ENCODE measurements around the gene TRAF7.

TRAF7 gene

GRCh38 chr16:2174396-2175131, 19.0 kb downstream of the TRAF7 start:
- H3K4me1 ChIP-seq (ENCODE audit: control insufficient read depth, insufficient read depth, low read length): no peaks in the 10 kb centered on the region
- no peaks in the 10 kb centered on the region for H3K27me3 ChIP-seq (ENCODE audit: control insufficient read depth, insufficient read depth, low read length, poor library complexity, severe bottlenecking)
- WGBS, 2 experiments: 95 to 96% methylated on average over 21 of the region's 21 CpGs
- no peak overlapping the region for H3K27ac ChIP-seq (ENCODE audit: insufficient read depth, low read depth, low read length, poor library complexity, severe bottlenecking)
- H3K9me3 ChIP-seq (ENCODE audit: control insufficient read depth, low read length): no peaks in the 10 kb centered on the region
- H3K4me3 ChIP-seq (ENCODE audit: insufficient read depth, low read depth, low read length): no peak overlapping the region
- H3K36me3 ChIP-seq (ENCODE audit: control insufficient read depth, insufficient read depth, low read length): peaks cover 18% of the 10 kb centered on the region

GRCh38 chr16:2175454-2175853, 19.9 kb downstream of the TRAF7 start:
- Histone ChIP-seq H3K27me3 (ENCODE audit: control insufficient read depth, insufficient read depth, low read length, poor library complexity, severe bottlenecking) (no peaks in the 10 kb centered on the region), H3K9me3 (ENCODE audit: control insufficient read depth, low read length) (no peaks in the 10 kb centered on the region), H3K4me3 (ENCODE audit: insufficient read depth, low read depth, low read length) (no peak overlapping the region), H3K4me1 (ENCODE audit: control insufficient read depth, insufficient read depth, low read length) (no peaks in the 10 kb centered on the region), H3K27ac (ENCODE audit: insufficient read depth, low read depth, low read length, poor library complexity, severe bottlenecking) (no peak overlapping the region), H3K36me3 (ENCODE audit: control insufficient read depth, insufficient read depth, low read length) (peaks cover 18% of the 10 kb centered on the region)
- 94 to 96% methylated on average over 10 of the region's 10 CpGs for WGBS, 2 experiments

GRCh38 chr16:2176047-2176446, 20.5 kb downstream of the TRAF7 start:
- Histone ChIP-seq H3K4me3 (ENCODE audit: insufficient read depth, low read depth, low read length) (no peak overlapping the region), H3K9me3 (ENCODE audit: control insufficient read depth, low read length) (no peaks in the 10 kb centered on the region), H3K4me1 (ENCODE audit: control insufficient read depth, insufficient read depth, low read length) (peaks cover under 1% of the 10 kb centered on the region), H3K27me3 (ENCODE audit: control insufficient read depth, insufficient read depth, low read length, poor library complexity, severe bottlenecking) (no peaks in the 10 kb centered on the region), H3K36me3 (ENCODE audit: control insufficient read depth, insufficient read depth, low read length) (peaks cover 18% of the 10 kb centered on the region), H3K27ac (ENCODE audit: insufficient read depth, low read depth, low read length, poor library complexity, severe bottlenecking) (no peak overlapping the region)
- WGBS, 2 experiments: 97% methylated on average over 23 of the region's 23 CpGs

GRCh38 chr16:2177101-2177500, 21.5 kb downstream of the TRAF7 start:
- Histone ChIP-seq H3K27me3 (ENCODE audit: control insufficient read depth, insufficient read depth, low read length, poor library complexity, severe bottlenecking) (no peaks in the 10 kb centered on the region), H3K4me1 (ENCODE audit: control insufficient read depth, insufficient read depth, low read length) (peaks cover 5% of the 10 kb centered on the region), H3K4me3 (ENCODE audit: insufficient read depth, low read depth, low read length) (no peak overlapping the region), H3K9me3 (ENCODE audit: control insufficient read depth, low read length) (no peaks in the 10 kb centered on the region), H3K27ac (ENCODE audit: insufficient read depth, low read depth, low read length, poor library complexity, severe bottlenecking) (no peak overlapping the region), H3K36me3 (ENCODE audit: control insufficient read depth, insufficient read depth, low read length) (peaks cover 18% of the 10 kb centered on the region)
- WGBS, 2 experiments: 95% methylated on average over 18 of the region's 18 CpGs

- H3K36me3 ChIP-seq (ENCODE audit: control insufficient read depth, insufficient read depth, low read length): peaks cover 18% of the 10 kb centered on the region
- no peak overlapping the region for H3K27ac ChIP-seq (ENCODE audit: insufficient read depth, low read depth, low read length, poor library complexity, severe bottlenecking)
- no peak overlapping the region for H3K4me3 ChIP-seq (ENCODE audit: insufficient read depth, low read depth, low read length)
- H3K4me1 ChIP-seq (ENCODE audit: control insufficient read depth, insufficient read depth, low read length): peaks cover 5% of the 10 kb centered on the region
- 95 to 96% methylated on average over 20 of the region's 20 CpGs for WGBS, 2 experiments
- H3K27me3 ChIP-seq (ENCODE audit: control insufficient read depth, insufficient read depth, low read length, poor library complexity, severe bottlenecking): no peaks in the 10 kb centered on the region
- H3K9me3 ChIP-seq (ENCODE audit: control insufficient read depth, low read length): no peaks in the 10 kb centered on the region
Observed at GRCh38 chr16:2177561-2177960, 22.0 kb downstream of the TRAF7 start.

- Histone ChIP-seq H3K4me3 (ENCODE audit: insufficient read depth, low read depth, low read length) (no peak overlapping the region), H3K27me3 (ENCODE audit: control insufficient read depth, insufficient read depth, low read length, poor library complexity, severe bottlenecking) (no peaks in the 10 kb centered on the region), H3K27ac (ENCODE audit: insufficient read depth, low read depth, low read length, poor library complexity, severe bottlenecking) (no peak overlapping the region), H3K36me3 (ENCODE audit: control insufficient read depth, insufficient read depth, low read length) (peaks cover 18% of the 10 kb centered on the region), H3K9me3 (ENCODE audit: control insufficient read depth, low read length) (no peaks in the 10 kb centered on the region), H3K4me1 (ENCODE audit: control insufficient read depth, insufficient read depth, low read length) (peaks cover 5% of the 10 kb centered on the region)
- WGBS, 2 experiments: 66 to 73% methylated on average over 106 of the region's 106 CpGs
Observed at GRCh38 chr16:2178321-2179106, 22.9 kb downstream of the TRAF7 start.

GRCh38 chr16:2179107-2179501, 23.5 kb downstream of the TRAF7 start:
- Histone ChIP-seq H3K9me3 (ENCODE audit: control insufficient read depth, low read length) (no peaks in the 10 kb centered on the region), H3K27me3 (ENCODE audit: control insufficient read depth, insufficient read depth, low read length, poor library complexity, severe bottlenecking) (no peaks in the 10 kb centered on the region), H3K36me3 (ENCODE audit: control insufficient read depth, insufficient read depth, low read length) (peaks cover 15% of the 10 kb centered on the region), H3K27ac (ENCODE audit: insufficient read depth, low read depth, low read length, poor library complexity, severe bottlenecking) (no peak overlapping the region), H3K4me1 (ENCODE audit: control insufficient read depth, insufficient read depth, low read length) (peaks cover 5% of the 10 kb centered on the region), H3K4me3 (ENCODE audit: insufficient read depth, low read depth, low read length) (no peak overlapping the region)
- WGBS, 2 experiments: 92 to 94% methylated on average over 50 of the region's 50 CpGs

- H3K36me3 ChIP-seq (ENCODE audit: control insufficient read depth, insufficient read depth, low read length): peaks cover 13% of the 10 kb centered on the region
- 96% methylated on average over 31 of the region's 31 CpGs for WGBS, 2 experiments
Observed at GRCh38 chr16:2179576-2179975, 24.0 kb downstream of the TRAF7 start.

GRCh38 chr16:2180461-2180860, 24.9 kb downstream of the TRAF7 start:
- Histone ChIP-seq H3K4me3 (ENCODE audit: insufficient read depth, low read depth, low read length) (no peak overlapping the region), H3K27me3 (ENCODE audit: control insufficient read depth, insufficient read depth, low read length, poor library complexity, severe bottlenecking) (no peaks in the 10 kb centered on the region), H3K36me3 (ENCODE audit: control insufficient read depth, insufficient read depth, low read length) (peaks cover 6% of the 10 kb centered on the region), H3K27ac (ENCODE audit: insufficient read depth, low read depth, low read length, poor library complexity, severe bottlenecking) (no peak overlapping the region), H3K4me1 (ENCODE audit: control insufficient read depth, insufficient read depth, low read length) (peaks cover 5% of the 10 kb centered on the region), H3K9me3 (ENCODE audit: control insufficient read depth, low read length) (no peaks in the 10 kb centered on the region)
- WGBS, 2 experiments: 95 to 96% methylated on average over 43 of the region's 43 CpGs

More at GRCh38 chr16:2179576-2179975, 24.0 kb downstream of the TRAF7 start:
- Histone ChIP-seq H3K4me3 (ENCODE audit: insufficient read depth, low read depth, low read length) (no peak overlapping the region), H3K9me3 (ENCODE audit: control insufficient read depth, low read length) (no peaks in the 10 kb centered on the region), H3K27me3 (ENCODE audit: control insufficient read depth, insufficient read depth, low read length, poor library complexity, severe bottlenecking) (no peaks in the 10 kb centered on the region), H3K27ac (ENCODE audit: insufficient read depth, low read depth, low read length, poor library complexity, severe bottlenecking) (no peak overlapping the region), H3K4me1 (ENCODE audit: control insufficient read depth, insufficient read depth, low read length) (peaks cover 5% of the 10 kb centered on the region)

All from ectodermal cell (in vitro differentiated cells).